A172 (cell line): ENCODE results near the gene SLC37A1. TPM values are rescaled to one million over a fixed set of nuclear protein-coding genes. Genes with fewer than 3 reads are reported as not detected.

Experiments
- DNase-seq: peaks from one replicate; pipeline ENCODE4 v3.0.0-alpha.2; 2015; ENCODE audit warnings: low spot score
- total RNA-seq: library from RNA; depleted of rRNA; stranded (reverse); fragments of >200 nt; shearing (Covaris generic); gene quantifications from 2 replicates; pipeline ENCODE4 v1.2.3, GENCODE V29; 2014

SLC37A1 gene
- total RNA-seq, 1 experiment from 2014 or later = 1.1 TPM

GRCh38 chr21:42526379-42526727, 12.7 kb downstream of the SLC37A1 start:
- DNase-seq = no peak

GRCh38 chr21:42527127-42527488, 13.5 kb downstream of the SLC37A1 start:
- DNase-seq = no peak

- no peak for DNase-seq
These were observed 14.0 kb downstream of the SLC37A1 start for GRCh38 chr21:42527489-42528158.

GRCh38 chr21:42530167-42530518, 16.5 kb downstream of the SLC37A1 start:
- DNase-seq = no peak

GRCh38 chr21:42531771-42532170, 18.1 kb downstream of the SLC37A1 start:
- no peak for DNase-seq

- no peak for DNase-seq
These were observed 19.0 kb downstream of the SLC37A1 start for GRCh38 chr21:42532466-42533181.

- DNase-seq = no peak
These were observed 19.8 kb downstream of the SLC37A1 start for GRCh38 chr21:42533306-42533962.

GRCh38 chr21:42533963-42534355, 20.3 kb downstream of the SLC37A1 start:
- DNase-seq = no peak

- no peak for DNase-seq
These were observed 21.0 kb downstream of the SLC37A1 start for GRCh38 chr21:42534421-42535378.

- DNase-seq = no peak
These were observed 22.0 kb downstream of the SLC37A1 start for GRCh38 chr21:42535602-42536171.

GRCh38 chr21:42536601-42537000, 22.9 kb downstream of the SLC37A1 start:
- no peak for DNase-seq

GRCh38 chr21:42537106-42537742, 23.6 kb downstream of the SLC37A1 start:
- no peak for DNase-seq

GRCh38 chr21:42538479-42539275, 25.0 kb downstream of the SLC37A1 start:
- DNase-seq = no peak

- DNase-seq = no peak
These were observed 25.7 kb downstream of the SLC37A1 start for GRCh38 chr21:42539342-42539741.

- no peak for DNase-seq
These were observed 26.3 kb downstream of the SLC37A1 start for GRCh38 chr21:42539931-42540343.

- DNase-seq = no peak
These were observed 26.7 kb downstream of the SLC37A1 start for GRCh38 chr21:42540396-42540795.

- no peak for DNase-seq
These were observed 27.5 kb downstream of the SLC37A1 start for GRCh38 chr21:42541174-42541573.

GRCh38 chr21:42541618-42542017, 28.0 kb downstream of the SLC37A1 start:
- no peak for DNase-seq

- no peak for DNase-seq
These were observed 28.5 kb downstream of the SLC37A1 start for GRCh38 chr21:42542196-42542595.

- no peak for DNase-seq
These were observed 28.9 kb downstream of the SLC37A1 start for GRCh38 chr21:42542596-42542995.
